Tibial nerve (tissue), 4 donors: Measurements from ENCODE around the gene DAPK2. TPM values are rescaled to one million over a fixed set of nuclear protein-coding genes. Genes with fewer than 3 reads are reported as not detected.

ENCODE experiments used
- DNase-seq, 2 donors: peaks; one replicate each; pipeline ENCODE4 v3.0.0-alpha.2; 2019; ENCODE audit warnings: low spot score in 2 of 2
- H3K27ac ChIP-seq, 4 donors: fragments of 200-600 bp; sonication (generic) in 3 of 4; one replicate each; pipeline ENCODE4 v1.5.1; 2017 to 2019; ENCODE audit warnings: mild to moderate bottlenecking in 1 of 4
- H3K27me3 ChIP-seq, 2 donors: fragments of 200-600 bp; sonication (generic) in 1 of 2; one replicate each; pipeline versions ENCODE4 v1.5.1 to v1.6.0; 2017 to 2019
- H3K36me3 ChIP-seq, 3 donors: fragments of 200-600 bp; sonication (generic); one replicate each; pipeline ENCODE4 v1.5.1; 2018 to 2019
- H3K4me1 ChIP-seq, 4 donors: fragments of 200-600 bp; sonication (generic) in 3 of 4; one replicate each; pipeline ENCODE4 v1.5.1; 2017 to 2019
- H3K4me3 ChIP-seq, 4 donors: fragments of 200-600 bp; sonication (generic) in 3 of 4; one replicate each; pipeline ENCODE4 v1.5.1; 2017 to 2019; ENCODE audit warnings: mild to moderate bottlenecking in 1 of 4, moderate library complexity in 1 of 4
- H3K9me3 ChIP-seq, 4 donors: fragments of 200-600 bp; sonication (generic) in 3 of 4; one replicate each; pipeline ENCODE4 v1.5.1; 2017 to 2019
- CTCF ChIP-seq, 5 experiments: fragments of 200-600 bp in 3 of 5; fragments of 450-650 bp in 2 of 5; sonication (generic) in 3 of 5; IDR thresholded peaks; one replicate each; pipeline ENCODE4 v1.5.1; 2016 to 2019; ENCODE audit warnings: antibody characterized with exemption in 5 of 5, mild to moderate bottlenecking in 3 of 5, moderate library complexity in 2 of 5
- EP300 ChIP-seq, 2 donors: sonication (generic); formaldehyde crosslinking; IDR thresholded peaks; one replicate each; pipeline ENCODE4 v1.6.1; 2017; ENCODE audit warnings: antibody characterized with exemption in 2 of 2, mild to moderate bottlenecking in 1 of 2
- POLR2A ChIP-seq, 2 donors: fragments of 450-650 bp; IDR thresholded peaks; one replicate each; pipeline ENCODE4 v1.6.1; 2017; ENCODE audit warnings: antibody characterized with exemption in 2 of 2, mild to moderate bottlenecking in 2 of 2, moderate library complexity in 2 of 2
- WGBS, 2 donors: methylation state at CpG; one replicate each; pipeline ENCODE4 v1.1.5; 2018; 5-methylcytosine and 5-hydroxymethylcytosine counted together
- total RNA-seq, 4 donors: library from RNA; depleted of rRNA; stranded (reverse); fragments of >200 nt; gene quantifications; one replicate each; pipeline ENCODE4 v1.1.0, GENCODE V29; 2016

Gene DAPK2
- total RNA-seq, 4 donors from 2014 or later = 28.9 to 75.9 (median 56.7) TPM

- H3K4me3 ChIP-seq = no peak overlapping the region
- DNase-seq = no peak
- H3K4me1 ChIP-seq = peaks cover 0 to 10% (median 0%) of the 10 kb centered on the region in 4 donors
- H3K27me3 ChIP-seq = no peaks in the 10 kb centered on the region
- H3K9me3 ChIP-seq = no peaks in the 10 kb centered on the region
- no peak overlapping the region for H3K27ac ChIP-seq
- no peak for TF ChIP-seq POLR2A (IDR thresholded peaks at IDR 0.05)
- no peak for TF ChIP-seq EP300 (IDR thresholded peaks at IDR 0.05)
- TF ChIP-seq CTCF (IDR thresholded peaks at IDR 0.05) = no peak
- 82 to 85% methylated on average over 19 of the region's 19 CpGs for WGBS, 2 donors
- no peaks in the 10 kb centered on the region for H3K36me3 ChIP-seq
Measured at GRCh38 chr15:63983061-63983711, 63.1 kb downstream of the DAPK2 start.

GRCh38 chr15:63982381-63982854 lies 63.9 kb downstream of the DAPK2 start:
- DNase-seq = no peak
- H3K27ac ChIP-seq = no peak overlapping the region
- no peak overlapping the region for H3K4me3 ChIP-seq
- no peak for TF ChIP-seq EP300 (IDR thresholded peaks at IDR 0.05)
- TF ChIP-seq CTCF (IDR thresholded peaks at IDR 0.05) = no peak
- TF ChIP-seq POLR2A (IDR thresholded peaks at IDR 0.05) = no peak
- H3K27me3 ChIP-seq = no peaks in the 10 kb centered on the region
- H3K9me3 ChIP-seq = no peaks in the 10 kb centered on the region
- WGBS, 2 donors = 74 to 79% methylated on average over 7 of the region's 7 CpGs
- peaks cover 0 to 10% (median 0%) of the 10 kb centered on the region in 4 donors for H3K4me1 ChIP-seq
- no peaks in the 10 kb centered on the region for H3K36me3 ChIP-seq

- Histone ChIP-seq H3K9me3 (no peaks in the 10 kb centered on the region), H3K4me1 (peaks cover 0 to 10% (median 0%) of the 10 kb centered on the region in 4 donors), H3K27me3 (no peaks in the 10 kb centered on the region), H3K36me3 (no peaks in the 10 kb centered on the region), H3K4me3 (no peak overlapping the region), H3K27ac (no peak overlapping the region)
- 91 to 92% methylated on average over 13 of the region's 13 CpGs for WGBS, 2 donors
- DNase-seq = no peak
- TF ChIP-seq POLR2A (IDR thresholded peaks at IDR 0.05) = no peak
Measured at GRCh38 chr15:63981596-63982320, 64.5 kb downstream of the DAPK2 start.

- H3K9me3 ChIP-seq = no peaks in the 10 kb centered on the region
- H3K27me3 ChIP-seq = no peaks in the 10 kb centered on the region
- no peaks in the 10 kb centered on the region for H3K4me1 ChIP-seq
- no peak for DNase-seq
- no peak for TF ChIP-seq POLR2A (IDR thresholded peaks at IDR 0.05)
- TF ChIP-seq EP300 (IDR thresholded peaks at IDR 0.05) = no peak
- TF ChIP-seq CTCF (IDR thresholded peaks at IDR 0.05) = no peak
- no peak overlapping the region for H3K27ac ChIP-seq
- 56 to 66% methylated on average over 5 of the region's 6 CpGs for WGBS, 2 donors
- H3K36me3 ChIP-seq = no peaks in the 10 kb centered on the region
- no peak overlapping the region for H3K4me3 ChIP-seq
Measured at GRCh38 chr15:63979262-63979793, 67.0 kb downstream of the DAPK2 start.

- Histone ChIP-seq H3K27me3 (no peaks in the 10 kb centered on the region), H3K4me1 (no peaks in the 10 kb centered on the region), H3K4me3 (no peak overlapping the region), H3K27ac (no peak overlapping the region), H3K36me3 (no peaks in the 10 kb centered on the region), H3K9me3 (no peaks in the 10 kb centered on the region)
- DNase-seq = no peak
- WGBS, 2 donors = 59 to 73% methylated on average over 2 to 4 of the region's 4 CpGs
- TF ChIP-seq EP300 (IDR thresholded peaks at IDR 0.05) = no peak
- no peak for TF ChIP-seq CTCF (IDR thresholded peaks at IDR 0.05)
- TF ChIP-seq POLR2A (IDR thresholded peaks at IDR 0.05) = no peak
Measured at GRCh38 chr15:63978511-63979261, 67.6 kb downstream of the DAPK2 start.
